Measurements from ENCODE around the gene NKX1-2. TPM values are rescaled to one million over a fixed set of nuclear protein-coding genes. Genes with fewer than 3 reads are reported as not detected.

Gene NKX1-2
- total RNA-seq, 1 experiment from 2014 or later = 57.7 TPM

GRCh38 chr10:124418726-124419501 is 30.9 kb downstream of the NKX1-2 start, which contains the start of gene OAT (continued):
- peak; percentile 68 for TF ChIP-seq MAX (CRISPR knock-in tag; IDR thresholded peaks at IDR 0.05)
- TF ChIP-seq ATF3 (CRISPR knock-in tag; conservative IDR thresholded peaks at IDR 0.05) = no peak
- no peak for TF ChIP-seq FOXJ3 (CRISPR knock-in tag; IDR thresholded peaks at IDR 0.05; ENCODE audit: borderline replicate concordance)
- TF ChIP-seq E2F4 (CRISPR knock-in tag; IDR thresholded peaks at IDR 0.05; ENCODE audit: borderline replicate concordance, low read depth) = no peak
- TF ChIP-seq MYBL2 (CRISPR knock-in tag; IDR thresholded peaks at IDR 0.05) = no peak
- TF ChIP-seq ATF1 (CRISPR knock-in tag; IDR thresholded peaks at IDR 0.05) = 0 out of 2 replicates have a peak, but pooled peaks have one; percentile 29
- no peak for TF ChIP-seq SOX15 (CRISPR knock-in tag; IDR thresholded peaks at IDR 0.05)
- TF ChIP-seq NR2C2 (CRISPR knock-in tag; IDR thresholded peaks at IDR 0.05) = no peak
- TF ChIP-seq NFYB (CRISPR knock-in tag; conservative IDR thresholded peaks at IDR 0.05; ENCODE audit: low read depth) = peak; percentile 86
- no peak for TF ChIP-seq RELA (CRISPR knock-in tag; IDR thresholded peaks at IDR 0.05; ENCODE audit: borderline replicate concordance)
- peak; percentile 88 for TF ChIP-seq SP1 (CRISPR knock-in tag; conservative IDR thresholded peaks at IDR 0.05)
- no peak for TF ChIP-seq ESRRA (CRISPR knock-in tag; IDR thresholded peaks at IDR 0.05; ENCODE audit: borderline replicate concordance)
- no peak for TF ChIP-seq IRF2 (CRISPR knock-in tag; IDR thresholded peaks at IDR 0.05; ENCODE audit: borderline replicate concordance, low read depth)
- TF ChIP-seq CTCF (IDR thresholded peaks at IDR 0.05) = no peak
- TF ChIP-seq ZNF232 (CRISPR knock-in tag; IDR thresholded peaks at IDR 0.05) = no peak
- peak; percentile 34; the same call in 1 of the 2 replicates for TF ChIP-seq FOXP1 (CRISPR knock-in tag; IDR thresholded peaks at IDR 0.05; ENCODE audit: borderline replicate concordance)
- TF ChIP-seq, protein P1, sequence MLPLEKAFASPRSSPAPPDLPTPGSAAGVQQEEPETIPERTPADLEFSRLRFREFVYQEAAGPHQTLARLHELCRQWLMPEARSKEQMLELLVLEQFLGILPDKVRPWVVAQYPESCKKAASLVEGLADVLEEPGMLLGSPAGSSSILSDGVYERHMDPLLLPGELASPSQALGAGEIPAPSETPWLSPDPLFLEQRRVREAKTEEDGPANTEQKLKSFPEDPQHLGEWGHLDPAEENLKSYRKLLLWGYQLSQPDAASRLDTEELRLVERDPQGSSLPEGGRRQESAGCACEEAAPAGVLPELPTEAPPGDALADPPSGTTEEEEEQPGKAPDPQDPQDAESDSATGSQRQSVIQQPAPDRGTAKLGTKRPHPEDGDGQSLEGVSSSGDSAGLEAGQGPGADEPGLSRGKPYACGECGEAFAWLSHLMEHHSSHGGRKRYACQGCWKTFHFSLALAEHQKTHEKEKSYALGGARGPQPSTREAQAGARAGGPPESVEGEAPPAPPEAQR (CRISPR knock-in tag; IDR thresholded peaks at IDR 0.05) = no peak
- no peak for TF ChIP-seq NR3C1 (CRISPR knock-in tag; conservative IDR thresholded peaks at IDR 0.05; ENCODE audit: low read depth)
- TF ChIP-seq ZNF425 (CRISPR knock-in tag; conservative IDR thresholded peaks at IDR 0.05) = no peak
- no peak for TF ChIP-seq ZNF671 (CRISPR knock-in tag; IDR thresholded peaks at IDR 0.05)
- TF ChIP-seq KAT7 (CRISPR knock-in tag; IDR thresholded peaks at IDR 0.05; ENCODE audit: borderline replicate concordance) = no peak
- TF ChIP-seq PRRX2 (CRISPR knock-in tag; IDR thresholded peaks at IDR 0.05) = no peak
- TF ChIP-seq ZNF532 (CRISPR knock-in tag; IDR thresholded peaks at IDR 0.05; ENCODE audit: borderline replicate concordance) = no peak
- TF ChIP-seq HMGA2 (CRISPR knock-in tag; IDR thresholded peaks at IDR 0.05) = no peak
- no peak for TF ChIP-seq NR1H2 (CRISPR knock-in tag; IDR thresholded peaks at IDR 0.05)
- TF ChIP-seq TEAD4 (CRISPR knock-in tag; IDR thresholded peaks at IDR 0.05) = no peak
- TF ChIP-seq, protein P2, sequence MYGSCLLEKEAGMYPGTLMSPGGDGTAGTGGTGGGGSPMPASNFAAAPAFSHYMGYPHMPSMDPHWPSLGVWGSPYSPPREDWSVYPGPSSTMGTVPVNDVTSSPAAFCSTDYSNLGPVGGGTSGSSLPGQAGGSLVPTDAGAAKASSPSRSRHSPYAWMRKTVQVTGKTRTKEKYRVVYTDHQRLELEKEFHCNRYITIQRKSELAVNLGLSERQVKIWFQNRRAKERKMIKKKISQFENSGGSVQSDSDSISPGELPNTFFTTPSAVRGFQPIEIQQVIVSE (CRISPR knock-in tag; IDR thresholded peaks at IDR 0.05; ENCODE audit: borderline replicate concordance) = no peak
- TF ChIP-seq ZNF396 (CRISPR knock-in tag; IDR thresholded peaks at IDR 0.05; ENCODE audit: borderline replicate concordance) = no peak
